HepG2 (cell line): Measurements from ENCODE around the gene TMEM38A.

Source experiments
- RNF2 ChIP-seq: fragments of 450-650 bp; conservative IDR thresholded peaks from 2 replicates; pipeline ENCODE4 v1.6.1; 2016; ENCODE audit warnings: low read depth
- ZNF589 ChIP-seq: sonication (generic); formaldehyde crosslinking; conservative IDR thresholded peaks from 2 replicates; pipeline ENCODE4 v1.8.0; 2022; ENCODE audit warnings: mild to moderate bottlenecking, moderate library complexity, missing genetic modification reagents
- TF ChIP-seq, protein P1 (sequence below): IDR thresholded peaks from 2 replicates; pipeline ENCODE4 v1.6.1; 2012; ENCODE audit warnings: low read length, improper control_type of control experiment
- TF ChIP-seq, protein P2 (sequence below): IDR thresholded peaks from 2 replicates; pipeline ENCODE4 v1.6.1; 2012; ENCODE audit warnings: inconsistent platforms

DNA sequence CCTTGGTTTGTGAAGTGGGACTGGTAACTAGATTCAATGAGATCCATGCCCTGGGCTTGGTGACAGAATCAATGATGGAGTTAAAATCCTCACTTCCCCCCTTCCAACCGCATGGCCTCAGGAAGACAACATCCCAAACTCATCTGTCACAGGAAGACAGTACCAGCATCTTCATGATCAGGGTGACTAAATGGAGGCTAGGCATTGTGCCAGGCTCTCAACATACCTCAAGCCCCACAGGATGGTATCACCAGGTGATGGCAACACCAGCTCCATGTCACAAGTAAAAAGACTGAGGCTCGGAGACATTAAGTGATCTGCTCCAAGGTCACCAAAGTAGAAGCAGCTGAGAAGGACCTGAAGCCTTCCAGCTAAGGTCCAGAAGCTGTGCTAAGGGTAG, 47.1 kb upstream of the TMEM38A start:
- TF ChIP-seq, protein P1, sequence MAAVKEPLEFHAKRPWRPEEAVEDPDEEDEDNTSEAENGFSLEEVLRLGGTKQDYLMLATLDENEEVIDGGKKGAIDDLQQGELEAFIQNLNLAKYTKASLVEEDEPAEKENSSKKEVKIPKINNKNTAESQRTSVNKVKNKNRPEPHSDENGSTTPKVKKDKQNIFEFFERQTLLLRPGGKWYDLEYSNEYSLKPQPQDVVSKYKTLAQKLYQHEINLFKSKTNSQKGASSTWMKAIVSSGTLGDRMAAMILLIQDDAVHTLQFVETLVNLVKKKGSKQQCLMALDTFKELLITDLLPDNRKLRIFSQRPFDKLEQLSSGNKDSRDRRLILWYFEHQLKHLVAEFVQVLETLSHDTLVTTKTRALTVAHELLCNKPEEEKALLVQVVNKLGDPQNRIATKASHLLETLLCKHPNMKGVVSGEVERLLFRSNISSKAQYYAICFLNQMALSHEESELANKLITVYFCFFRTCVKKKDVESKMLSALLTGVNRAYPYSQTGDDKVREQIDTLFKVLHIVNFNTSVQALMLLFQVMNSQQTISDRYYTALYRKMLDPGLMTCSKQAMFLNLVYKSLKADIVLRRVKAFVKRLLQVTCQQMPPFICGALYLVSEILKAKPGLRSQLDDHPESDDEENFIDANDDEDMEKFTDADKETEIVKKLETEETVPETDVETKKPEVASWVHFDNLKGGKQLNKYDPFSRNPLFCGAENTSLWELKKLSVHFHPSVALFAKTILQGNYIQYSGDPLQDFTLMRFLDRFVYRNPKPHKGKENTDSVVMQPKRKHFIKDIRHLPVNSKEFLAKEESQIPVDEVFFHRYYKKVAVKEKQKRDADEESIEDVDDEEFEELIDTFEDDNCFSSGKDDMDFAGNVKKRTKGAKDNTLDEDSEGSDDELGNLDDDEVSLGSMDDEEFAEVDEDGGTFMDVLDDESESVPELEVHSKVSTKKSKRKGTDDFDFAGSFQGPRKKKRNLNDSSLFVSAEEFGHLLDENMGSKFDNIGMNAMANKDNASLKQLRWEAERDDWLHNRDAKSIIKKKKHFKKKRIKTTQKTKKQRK = no peak
- TF ChIP-seq ZNF589 (CRISPR knock-in tag) (no peak), RNF2 (no peak)
- TF ChIP-seq, protein P2, sequence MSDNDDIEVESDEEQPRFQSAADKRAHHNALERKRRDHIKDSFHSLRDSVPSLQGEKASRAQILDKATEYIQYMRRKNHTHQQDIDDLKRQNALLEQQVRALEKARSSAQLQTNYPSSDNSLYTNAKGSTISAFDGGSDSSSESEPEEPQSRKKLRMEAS = no peak
